Liver (tissue), 9 donors: ENCODE results near the gene DNAH7. TPM values are rescaled to one million over a fixed set of nuclear protein-coding genes. Genes with fewer than 3 reads are reported as not detected.

Experiments
- DNase-seq: peaks from one replicate; pipeline ENCODE4 v3.0.0-alpha.2; 2017; ENCODE audit warnings: low spot score
- H3K27ac ChIP-seq, 2 donors: one replicate each; pipeline ENCODE4 v1.7.0; 2013; ENCODE audit warnings: inconsistent platforms in 2 of 2, low read length in 2 of 2, control low read depth in 1 of 2, low read depth in 1 of 2, mild to moderate bottlenecking in 1 of 2
- H3K27me3 ChIP-seq, 4 donors: one replicate each; pipeline versions ENCODE4 v1.6.1 to v1.7.0; 2013; ENCODE audit warnings: low read length in 3 of 4, inconsistent platforms in 1 of 4, mild to moderate bottlenecking in 1 of 4, moderate library complexity in 1 of 4; ENCODE audit not compliant: control insufficient read depth in 4 of 4, insufficient read depth in 4 of 4
- H3K36me3 ChIP-seq, 4 donors: one replicate each; pipeline versions ENCODE4 v1.6.1 to v1.7.0; 2013; ENCODE audit warnings: low read length in 3 of 4, mild to moderate bottlenecking in 3 of 4, low read depth in 1 of 4, moderate library complexity in 1 of 4; ENCODE audit not compliant: control insufficient read depth in 4 of 4, insufficient read depth in 3 of 4
- H3K4me1 ChIP-seq, 4 donors: one replicate each; pipeline versions ENCODE4 v1.6.1 to v1.7.0; 2013; ENCODE audit warnings: low read length in 3 of 4, mild to moderate bottlenecking in 3 of 4, moderate library complexity in 1 of 4; ENCODE audit not compliant: control insufficient read depth in 4 of 4, insufficient read depth in 4 of 4
- H3K4me3 ChIP-seq, 3 donors: one replicate each; pipeline versions ENCODE4 v1.6.1 to v1.7.0; 2013; ENCODE audit warnings: low read length in 3 of 3, control low read depth in 1 of 3, low read depth in 1 of 3, mild to moderate bottlenecking in 1 of 3
- H3K9ac ChIP-seq, 2 donors: one replicate each; pipeline ENCODE4 v1.7.0; 2013; ENCODE audit warnings: low read length in 2 of 2, mild to moderate bottlenecking in 2 of 2, moderate library complexity in 2 of 2, control low read depth in 1 of 2, low read depth in 1 of 2
- H3K9me3 ChIP-seq, 4 donors: one replicate each; pipeline versions ENCODE4 v1.6.1 to v1.7.0; 2013; ENCODE audit warnings: low read length in 3 of 4; ENCODE audit not compliant: control insufficient read depth in 4 of 4
- ATF3 ChIP-seq: IDR thresholded peaks from 2 replicates; pipeline ENCODE4 v1.6.1; 2016; ENCODE audit warnings: antibody characterized with exemption
- CTCF ChIP-seq: fragments of 150-350 bp; IDR thresholded peaks from 2 replicates; pipeline ENCODE4 v1.5.1; 2017; ENCODE audit warnings: improper control_type of control experiment, low read depth, low read length; ENCODE audit not compliant: missing input control
- EGR1 ChIP-seq, 2 donors: IDR thresholded peaks; 2 replicates each; pipeline ENCODE4 v1.6.1; 2016 to 2018; ENCODE audit warnings: antibody characterized with exemption in 2 of 2, low read depth in 2 of 2
- FOXA1 ChIP-seq: IDR thresholded peaks from 2 replicates; pipeline ENCODE4 v1.6.1; 2016; ENCODE audit warnings: antibody characterized with exemption
- FOXA2 ChIP-seq: IDR thresholded peaks from 2 replicates; pipeline ENCODE4 v1.6.1; 2016; ENCODE audit warnings: antibody characterized with exemption
- GABPA ChIP-seq, 2 donors: IDR thresholded peaks in 1 of 2; conservative IDR thresholded peaks in 1 of 2; 2 replicates each; pipeline ENCODE4 v1.6.1; 2016; ENCODE audit warnings: antibody characterized with exemption in 2 of 2, mild to moderate bottlenecking in 1 of 2, moderate library complexity in 1 of 2
- HNF4A ChIP-seq, 2 donors: conservative IDR thresholded peaks; 2 replicates each; pipeline ENCODE4 v1.6.1; 2016; ENCODE audit warnings: antibody characterized with exemption in 2 of 2, mild to moderate bottlenecking in 2 of 2
- HNF4G ChIP-seq: IDR thresholded peaks from 2 replicates; pipeline ENCODE4 v1.6.1; 2016; ENCODE audit warnings: antibody characterized with exemption
- NR2F2 ChIP-seq: IDR thresholded peaks from 2 replicates; pipeline ENCODE4 v1.6.1; 2016; ENCODE audit warnings: antibody characterized with exemption
- REST ChIP-seq: IDR thresholded peaks from 2 replicates; pipeline ENCODE4 v1.6.1; 2016; ENCODE audit warnings: antibody characterized with exemption, mild to moderate bottlenecking
- RXRA ChIP-seq, 2 donors: IDR thresholded peaks; 2 replicates each; pipeline ENCODE4 v1.6.1; 2017 to 2018; ENCODE audit warnings: antibody characterized with exemption in 2 of 2, mild to moderate bottlenecking in 1 of 2
- TAF1 ChIP-seq: conservative IDR thresholded peaks from 2 replicates; pipeline ENCODE4 v1.6.1; 2016; ENCODE audit warnings: antibody characterized with exemption, mild to moderate bottlenecking
- YY1 ChIP-seq: IDR thresholded peaks from 2 replicates; pipeline ENCODE4 v1.6.1; 2016; ENCODE audit warnings: antibody characterized with exemption, mild to moderate bottlenecking
- WGBS: extraction: QIAGEN DNeasy Blood & Tissue Kit; methylation state at CpG from one replicate; pipeline ENCODE4 v1.1.7; 2013; 5-methylcytosine and 5-hydroxymethylcytosine counted together
- polyA plus RNA-seq, 2 donors: library from polyadenylated mRNA; stranded (reverse) in 1 of 2; unstranded in 1 of 2; fragments of 200-250 nt in 1 of 2; fragments of >200 nt in 1 of 2; fragmentation: Nextera tagmentation in 1 of 2; extraction: Ambion mirVana in 1 of 2; gene quantifications; one replicate each; pipeline versions ENCODE4 v1.2.1 to v1.2.3, GENCODE V29; 2013 to 2015
- total RNA-seq, 2 donors: library from RNA; depleted of rRNA; stranded (reverse); fragments of >200 nt; gene quantifications; one replicate each; pipeline ENCODE4 v1.2.3, GENCODE V29; 2014
- donor health status: healthy.
- donor health status: healthy.
- donor health status: healthy.
- donor health status: healthy.
- donor health status: healthy.

The DNAH7 gene
- total and polyA plus RNA-seq, 4 donors: under 0.01 to 0.50 (median 0.07) TPM

- no peak overlapping the region for H3K27ac ChIP-seq
- DNase-seq: no peak
- H3K9me3 ChIP-seq: no peaks in the 10 kb centered on the region
- no peaks in the 10 kb centered on the region for H3K27me3 ChIP-seq
- no peaks in the 10 kb centered on the region for H3K36me3 ChIP-seq
- no peak overlapping the region for H3K4me3 ChIP-seq
- H3K4me1 ChIP-seq: peaks cover 3 to 16% (median 6%) of the 10 kb centered on the region in 4 donors
- H3K9ac ChIP-seq: no peak overlapping the region
- TF ChIP-seq RXRA (IDR thresholded peaks at IDR 0.05) (no peak), HNF4A (conservative IDR thresholded peaks at IDR 0.05) (no peak), CTCF (no peak), ATF3 (no peak)
These were observed 6.0 kb upstream of the DNAH7 start for GRCh38 chr2:196074631-196075030.

- Histone ChIP-seq H3K27ac (no peak overlapping the region), H3K4me3 (no peak overlapping the region), H3K36me3 (no peaks in the 10 kb centered on the region), H3K4me1 (peaks cover 0 to 12% (median 2%) of the 10 kb centered on the region in 4 donors), H3K27me3 (no peaks in the 10 kb centered on the region), H3K9me3 (no peaks in the 10 kb centered on the region), H3K9ac (no peak overlapping the region)
- DNase-seq: no peak
- 18% methylated on average over 2 of the region's 2 CpGs for WGBS
- TF ChIP-seq HNF4A (conservative IDR thresholded peaks at IDR 0.05) (peak; percentile 52 to 70), CTCF (no peak)
These were observed 4.9 kb upstream of the DNAH7 start for GRCh38 chr2:196073521-196073920.

GRCh38 chr2:196067088-196067382, 1.6 kb downstream of the DNAH7 start:
- H3K27me3 ChIP-seq: no peaks in the 10 kb centered on the region
- WGBS: 6% methylated on average over 3 of the region's 3 CpGs
- H3K9me3 ChIP-seq: no peaks in the 10 kb centered on the region
- H3K4me1 ChIP-seq: peaks cover 2 to 12% (median 5%) of the 10 kb centered on the region in 4 donors
- DNase-seq: no peak
- H3K4me3 ChIP-seq: no peak overlapping the region
- no peak overlapping the region for H3K9ac ChIP-seq
- no peak overlapping the region for H3K27ac ChIP-seq
- H3K36me3 ChIP-seq: no peaks in the 10 kb centered on the region
- TF ChIP-seq HNF4G: no peak
- no peak for TF ChIP-seq TAF1
- no peak for TF ChIP-seq EGR1 (IDR thresholded peaks at IDR 0.05; ENCODE audit: low read depth in 2 of 2)
- TF ChIP-seq CTCF: no peak
- no peak for TF ChIP-seq ATF3
- no peak for TF ChIP-seq FOXA1
- no peak for TF ChIP-seq GABPA (IDR thresholded peaks at IDR 0.05 in 1 of 2, conservative IDR thresholded peaks at IDR 0.05 in 1 of 2)
- TF ChIP-seq YY1: no peak
- TF ChIP-seq REST: no peak
- TF ChIP-seq NR2F2: no peak
- no peak for TF ChIP-seq FOXA2
